DMS 273 treated with DMSO at 0.1 percent for 48 hours (cell line): Measurements from ENCODE around the gene KIF3C.
"Not testable (repeated sequence)": the region's sequence is repeated elsewhere in the genome, so short reads cannot be mapped to it uniquely, and the experiment has no call there.

ENCODE experiments used
- DNase-seq: peaks from one replicate; lab custom pipeline; 2025; lab: John Stamatoyannopoulos, UW

KIF3C gene

DNA sequence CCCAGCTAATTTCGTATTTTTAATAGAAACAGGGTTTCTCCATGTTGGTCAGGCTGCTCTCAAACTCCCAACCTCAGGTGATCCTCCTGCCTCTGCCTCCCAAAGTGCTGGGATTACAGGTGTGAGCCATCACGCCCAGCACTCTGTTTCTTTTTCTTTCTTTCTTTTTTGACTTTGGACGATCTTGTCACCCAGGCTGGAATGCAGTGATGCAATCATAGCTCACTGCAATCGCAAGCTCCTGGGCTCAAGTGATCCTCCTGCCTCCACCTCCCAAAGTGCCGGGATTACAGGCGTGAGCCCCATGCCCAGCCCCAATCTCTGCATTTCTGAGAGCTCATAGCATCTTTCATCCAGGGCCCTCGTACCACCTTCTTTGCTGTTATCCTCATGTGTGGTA lies 17.1 kb upstream of the KIF3C start:
- DNase-seq = not testable (repeated sequence)

DNA sequence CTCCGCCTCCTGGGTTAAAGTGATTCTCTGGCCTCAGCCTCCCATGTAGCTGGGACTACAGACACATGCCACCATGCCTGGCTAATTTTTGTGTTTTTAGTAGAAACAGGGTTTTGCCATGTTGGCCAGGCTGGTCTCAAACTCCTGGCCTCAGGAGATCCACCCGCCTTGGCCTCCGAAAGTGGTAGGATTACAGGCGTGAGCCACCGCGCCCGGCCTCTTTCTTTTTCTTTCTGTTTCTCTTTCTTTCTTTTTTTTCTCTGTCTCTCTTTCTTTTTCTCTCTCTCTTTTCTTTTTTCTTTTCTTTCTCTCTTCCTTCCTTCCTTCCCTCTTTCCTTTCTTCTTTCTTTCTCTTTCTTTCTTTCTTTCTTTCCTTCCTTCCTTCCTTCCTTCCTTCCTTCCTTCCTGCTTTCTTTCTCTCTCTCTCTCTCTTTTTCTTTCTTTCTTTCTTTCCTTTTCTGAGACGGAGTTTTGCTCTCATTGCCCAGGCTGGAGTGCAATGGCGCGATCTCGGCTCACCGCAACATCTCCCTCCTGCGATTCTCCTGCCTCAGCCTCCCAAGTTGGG lies 16.6 kb upstream of the KIF3C start:
- not testable (repeated sequence) for DNase-seq

DNA sequence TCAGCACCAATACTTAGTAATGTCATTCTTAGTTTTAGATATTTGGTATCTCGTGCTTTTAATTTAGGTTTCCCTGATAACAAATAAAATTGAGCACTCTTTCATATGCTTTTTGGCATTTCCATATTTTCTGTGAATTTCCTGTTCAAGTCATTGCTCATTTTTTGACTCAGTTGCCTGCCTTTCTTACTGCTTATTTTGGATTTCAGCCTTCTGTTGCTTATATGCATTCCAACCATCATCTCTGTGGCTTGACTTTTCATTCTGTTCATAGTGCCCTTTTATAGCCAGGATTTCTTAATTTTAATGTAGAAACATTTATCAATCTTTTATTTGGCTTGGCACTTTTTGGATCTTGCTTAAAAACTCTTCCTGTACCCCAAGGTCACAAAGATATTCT lies 14.5 kb upstream of the KIF3C start:
- no peak for DNase-seq

DNA sequence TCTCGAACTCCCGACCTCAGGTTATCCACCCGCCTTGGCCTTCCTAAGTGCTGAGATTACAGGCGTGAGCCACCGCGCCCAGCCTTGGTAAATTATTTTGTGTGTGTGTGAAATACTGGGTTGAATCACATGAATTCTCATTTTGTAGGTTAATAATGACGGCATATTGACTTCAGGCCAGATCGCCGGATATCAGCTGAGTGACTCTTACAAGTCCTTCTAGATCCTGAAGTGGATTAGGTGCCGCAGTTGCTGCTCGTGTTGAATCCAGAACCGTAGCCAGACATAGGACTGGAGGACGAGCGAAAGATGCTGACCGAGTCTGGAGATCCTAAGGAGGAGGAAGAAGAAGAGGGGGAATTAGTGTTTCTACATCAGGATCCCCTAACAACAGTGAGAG lies 12.2 kb upstream of the KIF3C start:
- DNase-seq = no peak

DNA sequence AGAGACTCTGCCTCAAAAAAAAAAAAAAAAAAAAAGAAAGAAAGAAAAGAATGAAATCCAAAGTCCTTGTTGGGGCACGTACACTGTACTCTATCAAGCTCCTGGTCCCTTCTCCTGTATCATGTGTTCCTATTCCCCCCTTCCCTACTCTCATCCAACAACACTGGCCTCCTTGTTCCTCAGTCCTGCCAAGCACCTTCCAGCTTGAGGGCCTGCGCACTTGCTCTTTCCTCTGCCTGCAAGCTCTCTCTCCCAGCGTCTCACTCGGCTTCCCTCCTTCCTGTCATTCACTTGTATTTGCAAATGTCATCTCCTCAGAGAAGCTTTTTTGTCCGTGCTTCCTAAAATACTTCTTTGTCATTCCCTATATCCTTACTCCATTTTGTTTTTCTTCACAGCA lies 10.8 kb upstream of the KIF3C start:
- DNase-seq = no peak

DNA sequence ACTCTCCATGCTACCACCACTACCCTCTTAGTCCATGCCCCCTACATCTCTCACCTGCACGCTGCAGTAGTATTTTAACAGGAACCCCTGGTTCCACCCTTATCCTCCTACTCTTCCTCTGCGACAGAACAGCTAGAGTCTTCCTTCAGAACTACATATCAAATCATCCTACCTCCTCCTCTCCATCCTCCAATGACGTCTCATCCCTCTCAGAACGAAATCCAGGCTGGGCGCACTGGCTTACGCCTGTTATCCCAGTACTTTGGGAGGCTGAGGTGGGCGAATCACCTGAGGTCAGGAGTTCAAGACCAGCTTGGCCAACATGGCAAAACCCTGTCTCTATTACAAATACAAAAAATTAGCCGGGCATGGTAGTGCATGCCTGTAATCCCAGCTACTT lies 10.3 kb upstream of the KIF3C start:
- DNase-seq = no peak

DNA sequence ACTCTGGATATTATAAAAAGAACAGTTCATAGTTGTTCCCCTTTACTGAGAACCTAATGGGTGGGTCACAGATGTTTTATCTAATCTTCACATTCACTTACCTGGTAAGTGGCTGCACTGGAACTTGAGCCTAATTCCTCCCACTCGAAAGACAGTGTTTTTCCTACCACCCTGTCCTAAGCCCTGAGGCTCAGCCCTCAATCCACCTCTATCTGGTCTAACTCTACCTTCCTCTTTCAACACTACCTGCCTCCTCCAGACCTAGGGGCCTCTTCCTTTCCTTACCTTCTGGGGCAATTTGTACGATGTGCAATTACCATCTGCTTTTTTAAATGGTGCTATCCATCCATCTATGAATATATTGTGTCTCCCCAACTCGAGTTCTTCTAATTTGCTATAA lies 9.7 kb upstream of the KIF3C start:
- DNase-seq = no peak

DNA sequence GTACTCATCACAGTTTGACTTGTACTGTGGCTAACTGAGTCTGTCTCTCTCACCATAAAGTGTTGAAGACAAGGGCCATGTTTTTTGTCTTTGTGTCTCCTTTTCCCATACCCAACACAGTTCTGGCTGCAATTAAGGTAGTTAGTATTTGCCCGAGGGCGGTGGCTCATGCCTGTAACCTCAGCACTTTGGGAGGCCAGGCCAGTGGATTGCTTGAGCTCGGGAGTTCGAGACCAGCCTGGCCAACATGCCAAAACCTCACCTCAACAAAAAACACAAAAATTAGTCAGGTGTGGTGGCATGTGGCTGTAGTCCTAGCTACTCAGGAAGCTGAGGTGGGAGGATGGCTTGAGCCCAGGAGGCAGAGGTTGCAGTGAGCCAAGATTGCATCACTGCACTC lies 6.9 kb upstream of the KIF3C start:
- DNase-seq = no peak

DNA sequence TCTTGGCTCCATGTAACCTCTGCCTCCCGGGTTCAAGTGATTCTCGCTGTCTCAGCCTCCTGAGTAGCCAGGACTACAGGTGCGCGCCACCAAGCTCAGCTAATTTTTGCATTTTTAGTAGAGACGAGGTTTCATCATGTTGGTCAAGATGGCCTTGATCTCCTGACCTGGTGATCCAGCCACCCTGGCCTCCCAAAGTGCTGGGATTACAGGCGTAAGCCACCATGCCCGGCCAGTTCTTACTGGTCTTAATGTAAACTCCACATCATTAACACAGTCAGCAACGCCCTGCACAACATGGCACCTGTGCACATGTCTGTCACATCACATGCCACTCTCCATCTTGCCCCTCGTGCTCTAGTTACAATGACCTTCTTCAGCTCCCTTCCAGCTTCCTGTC lies 5.8 kb upstream of the KIF3C start:
- no peak for DNase-seq

DNA sequence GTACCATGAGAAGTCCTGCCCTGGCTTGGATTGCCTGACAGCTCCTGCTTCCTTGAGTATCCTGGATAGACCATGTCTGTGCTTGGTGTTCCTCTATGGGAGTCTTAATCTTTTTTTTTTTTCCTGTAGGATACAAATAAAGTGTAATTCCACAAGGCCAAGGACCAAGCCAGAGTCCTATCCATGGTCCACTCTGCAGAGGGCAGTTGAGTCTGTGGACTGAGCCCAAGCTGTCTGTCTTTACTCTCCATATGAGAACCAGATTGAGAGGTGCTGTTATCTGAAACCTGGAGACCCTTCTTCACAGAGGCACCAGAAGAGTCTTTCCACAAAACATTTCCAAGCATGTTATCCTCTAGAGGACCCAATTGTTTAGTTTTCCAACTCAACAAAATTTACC lies 1.4 kb upstream of the KIF3C start:
- no peak for DNase-seq

DNA sequence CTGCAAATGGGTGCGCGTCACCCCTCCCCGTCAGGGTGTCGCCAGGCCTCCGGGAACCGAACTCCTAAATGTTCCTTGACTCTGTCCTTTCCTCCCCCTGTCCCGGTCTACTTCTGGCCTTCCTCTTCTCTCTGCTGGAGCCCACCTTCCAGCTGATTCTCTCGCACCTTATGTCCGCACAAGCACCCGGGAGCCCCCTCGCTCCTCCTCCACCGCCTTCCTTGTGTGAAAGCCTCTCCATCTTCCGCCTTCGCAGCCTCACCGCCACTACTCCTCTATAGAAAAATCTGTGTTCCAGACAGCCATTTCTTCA lies 627 bp upstream of the KIF3C start:
- no peak for DNase-seq

DNA sequence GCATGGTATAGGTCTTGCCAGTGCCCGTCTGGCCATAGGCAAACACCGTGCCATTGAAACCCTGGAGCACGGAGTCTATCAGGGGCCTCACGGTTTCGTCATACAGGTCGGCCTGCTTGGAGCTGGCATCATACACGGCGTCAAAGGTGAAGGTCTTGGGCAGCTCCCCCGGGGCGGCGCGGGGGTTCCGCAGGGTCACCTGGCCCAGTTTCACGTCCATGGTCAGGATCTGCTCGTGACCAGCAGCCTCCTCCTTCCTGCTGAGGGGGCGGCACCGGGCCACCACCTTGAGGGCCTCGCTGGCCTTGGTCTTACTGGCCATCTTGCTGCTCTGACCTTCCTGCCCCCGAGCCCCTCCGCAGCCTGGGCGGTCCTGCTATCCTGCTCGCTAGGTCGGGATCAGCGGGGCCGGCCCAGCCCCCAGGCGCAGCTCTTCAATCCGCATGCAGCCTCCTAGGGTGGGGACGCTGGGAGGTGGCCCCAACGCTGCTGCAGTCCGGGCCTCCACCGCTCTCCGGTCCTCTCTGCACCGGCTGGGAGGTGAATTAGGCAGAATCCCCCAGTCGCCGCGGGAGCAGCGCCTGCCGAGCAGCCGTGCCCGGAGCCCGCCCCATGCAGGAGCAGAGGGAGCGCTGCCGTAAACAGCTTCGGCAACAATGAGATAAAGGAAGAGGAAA lies 563 bp downstream of the KIF3C start:
- DNase-seq = no peak

DNA sequence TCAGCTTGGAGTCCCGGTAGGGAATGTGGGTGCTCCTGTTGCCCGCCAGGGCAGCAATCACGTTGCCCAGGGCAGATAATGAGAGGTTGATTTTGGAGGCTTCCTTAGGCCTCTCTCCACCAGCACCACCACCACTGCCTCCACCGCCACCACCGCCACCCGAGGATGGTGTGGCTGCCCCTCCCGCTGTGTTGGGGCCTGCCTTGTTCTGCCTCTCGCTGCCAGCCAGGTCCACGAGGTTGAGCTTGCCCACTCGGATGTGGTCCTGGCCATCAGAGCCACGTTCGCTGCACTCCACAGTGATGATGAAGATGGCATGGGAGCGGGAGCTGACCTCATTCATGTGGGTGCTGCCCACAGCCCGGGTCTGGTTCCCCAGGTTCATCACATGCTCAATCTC lies 1.3 kb downstream of the KIF3C start:
- no peak for DNase-seq

DNA sequence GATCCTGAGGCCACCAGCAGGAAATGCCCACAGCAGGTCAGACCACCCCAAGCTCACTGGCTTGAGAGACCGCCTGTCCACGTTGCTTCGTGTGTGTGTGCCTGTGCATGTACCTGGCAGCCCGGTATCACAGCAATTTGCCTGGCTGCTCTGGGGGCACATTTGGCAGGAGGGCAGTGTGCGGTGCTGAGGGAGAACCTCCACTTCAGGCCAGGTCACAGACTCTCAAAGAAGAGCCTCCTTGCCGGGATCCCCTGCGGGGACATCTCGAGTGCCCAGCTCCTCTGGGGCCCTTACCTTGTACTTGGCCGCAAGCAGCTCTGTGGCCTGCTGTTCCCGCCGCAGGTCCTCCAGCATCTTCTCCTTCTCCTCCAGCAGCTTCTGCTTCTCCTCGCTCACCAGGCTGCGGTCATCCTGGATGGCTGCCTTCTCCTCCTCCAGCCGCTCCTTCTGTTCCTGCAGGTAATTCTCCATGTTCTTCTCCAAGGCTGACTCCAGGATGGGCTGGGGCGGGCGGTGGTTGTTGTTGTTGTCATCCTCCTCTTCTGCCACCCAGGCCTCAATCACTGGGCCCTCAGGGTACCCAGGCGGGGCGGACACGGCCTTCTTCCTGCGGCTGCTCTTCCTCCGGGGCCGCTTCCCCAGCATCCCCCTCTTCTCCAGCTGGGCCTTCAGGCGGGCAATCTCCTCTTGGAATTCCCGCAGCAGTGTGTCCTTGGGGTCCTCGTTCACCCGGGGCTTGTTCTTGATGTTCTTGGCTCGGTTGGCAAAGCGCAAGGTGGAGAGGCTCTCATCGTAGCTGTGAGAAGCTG lies 2.0 kb downstream of the KIF3C start:
- no peak for DNase-seq

DNA sequence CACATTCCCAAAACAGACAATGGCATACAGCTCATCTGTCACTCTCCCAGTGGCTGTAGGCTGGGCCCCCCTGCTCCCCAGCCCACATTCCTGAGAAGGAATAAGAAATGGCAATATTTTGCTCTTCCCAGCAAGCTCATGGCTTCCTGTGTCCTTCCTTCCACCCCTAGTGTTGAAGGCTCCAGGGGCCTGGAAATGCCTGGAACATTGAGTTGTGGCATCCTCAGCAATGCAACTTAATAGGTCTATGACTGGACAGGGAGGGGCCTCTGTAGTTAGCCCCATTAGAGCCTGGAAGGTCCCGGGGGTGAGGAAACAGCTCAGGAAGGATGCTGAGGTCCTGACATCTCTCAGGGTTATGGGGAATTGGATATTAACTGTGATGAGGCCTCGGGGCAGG lies 3.3 kb downstream of the KIF3C start:
- DNase-seq = no peak

DNA sequence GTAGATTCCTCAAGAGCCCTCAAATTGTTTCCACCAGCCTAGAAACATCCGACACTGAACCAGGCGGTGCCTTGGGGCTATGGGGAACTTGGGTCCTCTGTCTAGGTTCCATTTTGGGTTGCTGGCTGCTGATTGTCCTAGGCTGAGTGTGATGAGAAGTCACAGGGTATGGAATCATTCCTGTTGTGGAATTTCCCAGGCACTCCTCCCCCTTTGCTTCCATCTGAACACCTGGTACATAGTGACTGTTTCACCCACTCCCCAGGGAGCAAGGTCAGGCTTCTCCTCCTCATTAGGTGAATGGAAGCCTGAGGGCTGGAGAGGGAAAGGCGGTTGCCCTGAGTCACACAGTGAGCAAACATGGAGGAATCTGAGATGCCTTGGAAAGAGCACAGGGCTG lies 4.5 kb downstream of the KIF3C start:
- no peak for DNase-seq

DNA sequence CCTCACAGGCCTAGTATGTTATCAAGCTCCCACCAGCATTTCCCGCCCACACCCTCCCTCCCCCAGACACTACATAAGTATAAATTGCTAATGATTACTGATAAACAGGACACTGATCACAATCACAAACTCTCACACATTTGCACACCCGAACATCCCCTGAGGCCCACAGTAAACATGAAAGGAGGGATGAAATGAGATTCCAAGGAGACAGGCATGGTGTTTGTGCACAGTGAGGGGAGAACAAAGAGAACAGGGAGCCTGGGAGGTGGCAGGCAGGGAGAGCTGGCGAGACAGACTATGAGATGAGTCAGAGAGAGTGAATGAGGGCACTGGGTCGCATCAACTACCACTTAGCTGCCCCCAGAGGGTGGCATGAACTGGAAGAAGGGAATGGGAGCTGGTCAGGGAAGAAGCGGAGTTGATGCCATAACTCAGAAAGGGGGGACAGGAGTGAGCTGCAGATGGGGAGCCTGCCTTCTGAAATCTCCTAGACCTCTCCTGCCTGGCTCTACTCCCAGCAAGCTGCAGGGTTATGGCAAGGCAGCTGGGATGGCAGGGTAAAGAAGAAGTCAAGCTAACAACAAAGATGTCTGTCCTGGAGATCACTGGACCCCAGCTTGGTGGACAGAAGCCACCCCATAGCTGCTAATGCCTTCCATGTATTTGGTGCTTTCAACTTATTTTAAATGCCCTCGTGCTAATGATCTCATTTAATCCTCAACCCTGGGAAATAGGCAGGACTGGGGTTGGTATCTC lies 5.1 kb downstream of the KIF3C start:
- no peak for DNase-seq

DNA sequence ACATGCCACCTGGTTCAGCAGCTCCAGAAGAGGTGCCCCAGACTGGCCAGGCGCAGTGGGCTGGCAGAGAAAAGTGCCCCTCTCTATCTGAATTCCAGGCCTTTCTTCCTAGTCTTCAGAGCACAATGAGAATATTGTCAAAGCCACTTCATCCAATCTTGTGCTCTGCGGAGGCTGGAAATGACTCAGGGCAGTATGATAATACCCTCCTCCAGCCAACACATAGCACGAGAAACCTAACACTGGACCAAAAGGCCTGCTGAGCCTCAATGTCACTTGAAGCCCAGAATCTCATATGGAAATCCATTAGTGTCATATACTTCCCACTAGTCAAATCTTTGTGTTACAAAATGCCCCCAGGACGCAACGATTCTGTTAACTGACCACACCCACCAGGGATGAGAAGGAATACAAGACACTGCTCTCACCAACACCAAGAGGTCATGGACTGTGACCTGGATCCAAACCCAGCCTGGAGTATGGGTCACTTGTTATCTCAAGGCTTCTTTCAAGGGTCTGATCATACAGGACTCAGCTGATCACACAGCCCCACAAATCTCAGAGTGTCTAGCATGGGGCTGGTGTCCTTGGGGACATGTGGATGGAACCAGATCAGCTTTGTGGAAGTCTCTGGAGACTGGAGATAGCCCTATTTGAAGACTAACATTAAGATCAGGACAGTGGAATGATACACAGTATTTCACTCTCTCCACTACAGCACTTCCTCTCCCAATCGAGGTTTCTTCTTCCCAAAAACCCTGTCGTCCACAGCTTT lies 10.1 kb downstream of the KIF3C start:
- no peak for DNase-seq

DNA sequence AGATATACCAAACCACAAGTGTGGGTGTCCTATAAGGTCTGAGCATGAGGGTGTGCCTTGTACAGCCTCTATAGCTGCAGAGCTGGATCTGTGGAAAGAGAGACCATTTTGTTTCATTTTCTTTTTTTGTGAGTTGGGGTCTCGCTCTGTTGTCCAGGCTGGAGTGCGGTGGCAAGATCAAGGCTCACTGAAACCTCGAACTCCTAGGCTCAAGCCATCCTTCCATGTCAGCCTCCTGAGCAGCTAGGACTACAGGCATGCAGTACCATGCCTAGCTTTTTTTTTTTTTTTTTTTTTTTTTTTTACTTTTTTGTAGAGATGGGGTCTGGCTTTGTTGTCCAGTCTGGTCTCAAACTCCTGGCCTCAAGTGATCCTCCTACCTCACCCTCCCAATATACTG lies 10.7 kb downstream of the KIF3C start:
- no peak for DNase-seq

DNA sequence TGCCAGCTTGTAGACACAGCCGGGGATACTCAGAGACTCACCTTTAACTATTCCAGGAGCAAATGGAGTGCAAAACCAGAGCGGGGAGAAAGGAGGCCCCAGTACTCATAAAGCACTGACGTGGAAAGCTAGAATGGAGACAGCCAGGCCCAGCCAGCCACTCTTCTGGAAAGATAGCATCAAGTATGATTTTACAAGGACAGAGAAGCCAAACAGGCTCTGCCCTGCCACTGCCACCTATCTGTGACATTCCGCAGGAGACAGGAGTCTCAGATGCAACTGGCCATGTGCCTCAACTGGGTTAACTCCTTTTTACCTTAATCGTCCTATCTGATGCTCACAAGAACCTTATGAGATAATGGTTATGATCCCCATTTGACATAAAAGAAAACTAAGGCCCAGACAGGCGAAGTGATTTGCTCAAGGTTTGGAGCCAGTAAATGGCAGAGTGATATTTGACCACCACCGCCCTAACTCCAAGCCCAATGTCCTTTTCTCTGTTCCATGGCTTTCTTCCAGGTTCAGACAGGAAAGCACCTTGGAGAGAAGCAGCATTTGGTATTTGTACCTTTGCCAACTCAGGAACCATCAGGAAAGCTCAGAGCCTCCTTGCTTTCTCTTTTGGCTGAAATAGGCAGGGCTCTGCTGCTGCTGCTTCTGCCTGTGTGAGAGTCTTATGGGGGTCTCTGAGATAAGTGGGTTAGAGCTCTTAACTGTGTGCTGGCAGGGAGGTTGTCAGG lies 15.6 kb downstream of the KIF3C start:
- no peak for DNase-seq

DNA sequence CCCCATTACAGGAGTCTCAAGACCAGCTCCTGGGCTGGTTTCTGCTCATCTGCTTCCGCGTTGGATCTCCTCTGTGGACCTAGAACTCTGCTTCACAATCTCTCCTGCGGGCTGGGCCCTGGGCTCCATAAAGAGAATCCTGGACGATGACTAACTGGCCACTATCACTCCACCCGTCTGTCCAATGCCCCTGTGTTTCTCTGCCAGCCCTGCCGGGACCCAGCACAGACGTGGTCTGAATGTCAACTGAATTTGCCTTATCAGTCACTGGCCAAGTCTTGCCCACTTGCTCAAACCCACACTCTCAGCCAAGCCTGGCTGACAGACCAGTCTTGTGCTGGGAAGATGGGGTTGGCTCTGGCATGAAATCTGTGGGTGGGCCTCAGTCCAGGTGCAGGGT lies 17.4 kb downstream of the KIF3C start:
- DNase-seq = no peak

DNA sequence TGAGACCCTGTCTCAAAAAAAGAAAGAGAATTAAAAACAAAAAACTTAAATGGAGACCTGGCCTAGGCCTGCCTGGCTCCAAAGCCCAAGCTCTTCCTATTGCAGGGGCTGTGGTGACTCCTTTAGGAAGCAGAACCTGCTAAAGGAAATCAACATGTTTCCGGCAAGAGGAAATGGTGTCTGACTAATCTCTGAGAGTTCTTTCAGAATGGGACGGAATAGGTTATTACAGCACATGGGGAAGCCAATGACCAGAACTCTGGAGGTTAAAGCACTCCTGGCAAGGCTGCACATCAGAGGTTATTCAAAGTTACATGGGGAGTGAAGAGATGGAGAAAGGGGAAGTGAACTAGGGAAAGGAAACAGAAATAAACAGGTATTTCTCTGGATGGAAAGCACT lies 21.4 kb downstream of the KIF3C start:
- DNase-seq = no peak
